Measurements from ENCODE around the gene CIAO3. TPM values are rescaled to one million over a fixed set of nuclear protein-coding genes. Genes with fewer than 3 reads are reported as not detected.
"Not testable (repeated sequence)": the region's sequence is repeated elsewhere in the genome, so short reads cannot be mapped to it uniquely, and the experiment has no call there.

CIAO3 gene
- total RNA-seq, 1 donor from 2014 or later = 46.0 TPM

GRCh38 chr16:778447-778846 lies 37.6 kb upstream of the CIAO3 start:
- no peak for DNase-seq (ENCODE audit: low spot score in 2 of 2, unreplicated experiment in 2 of 2)
- no peaks in the 10 kb centered on the region for H3K9me3 Mint-ChIP-seq
- TF ChIP-seq CTCF (IDR thresholded peaks at IDR 0.05; ENCODE audit: unreplicated experiment) = no peak
- H3K4me1 Mint-ChIP-seq = peaks cover 4% of the 10 kb centered on the region
- H3K4me3 Mint-ChIP-seq = no peak overlapping the region
- H3K36me3 Mint-ChIP-seq = no peaks in the 10 kb centered on the region
- no peak overlapping the region for H3K27ac Mint-ChIP-seq
- peaks cover 12% of the 10 kb centered on the region for H3K27me3 Mint-ChIP-seq (ENCODE audit: low read depth)

GRCh38 chr16:777826-778225 lies 37.0 kb upstream of the CIAO3 start:
- no peaks in the 10 kb centered on the region for H3K36me3 Mint-ChIP-seq
- H3K9me3 Mint-ChIP-seq = no peaks in the 10 kb centered on the region
- no peak overlapping the region for H3K27ac Mint-ChIP-seq
- H3K27me3 Mint-ChIP-seq (ENCODE audit: low read depth) = peaks cover 12% of the 10 kb centered on the region
- no peak overlapping the region for H3K4me3 Mint-ChIP-seq
- DNase-seq (ENCODE audit: low spot score in 2 of 2, unreplicated experiment in 2 of 2) = no peak
- H3K4me1 Mint-ChIP-seq = peaks cover 4% of the 10 kb centered on the region
- no peak for TF ChIP-seq CTCF (IDR thresholded peaks at IDR 0.05; ENCODE audit: unreplicated experiment)

GRCh38 chr16:776824-777223 lies 36.0 kb upstream of the CIAO3 start:
- H3K9me3 Mint-ChIP-seq = no peaks in the 10 kb centered on the region
- no peak for DNase-seq (ENCODE audit: low spot score in 2 of 2, unreplicated experiment in 2 of 2)
- no peak for TF ChIP-seq CTCF (IDR thresholded peaks at IDR 0.05; ENCODE audit: unreplicated experiment)
- no peaks in the 10 kb centered on the region for H3K36me3 Mint-ChIP-seq
- H3K4me1 Mint-ChIP-seq = peaks cover 4% of the 10 kb centered on the region
- peaks cover 12% of the 10 kb centered on the region for H3K27me3 Mint-ChIP-seq (ENCODE audit: low read depth)
- no peak overlapping the region for H3K27ac Mint-ChIP-seq
- H3K4me3 Mint-ChIP-seq = no peak overlapping the region

GRCh38 chr16:776298-776697 lies 35.5 kb upstream of the CIAO3 start:
- H3K4me3 Mint-ChIP-seq; DNase-seq (ENCODE audit: low spot score in 2 of 2, unreplicated experiment in 2 of 2); H3K4me1 Mint-ChIP-seq; H3K9me3 Mint-ChIP-seq; H3K27ac Mint-ChIP-seq; H3K36me3 Mint-ChIP-seq: not testable (repeated sequence)
- peaks cover 12% of the 10 kb centered on the region for H3K27me3 Mint-ChIP-seq (ENCODE audit: low read depth)

GRCh38 chr16:775236-775796 lies 34.5 kb upstream of the CIAO3 start:
- Mint-ChIP-seq H3K9me3 (no peaks in the 10 kb centered on the region), H3K36me3 (no peaks in the 10 kb centered on the region), H3K27ac (no peak overlapping the region), H3K27me3 (ENCODE audit: low read depth) (peaks cover 7% of the 10 kb centered on the region), H3K4me1 (peaks cover 4% of the 10 kb centered on the region), H3K4me3 (no peak overlapping the region)
- no peak for TF ChIP-seq CTCF (IDR thresholded peaks at IDR 0.05; ENCODE audit: unreplicated experiment)
- DNase-seq (ENCODE audit: low spot score in 2 of 2, unreplicated experiment in 2 of 2) = no peak

GRCh38 chr16:774086-775001 lies 33.5 kb upstream of the CIAO3 start:
- no peak for DNase-seq (ENCODE audit: low spot score in 2 of 2, unreplicated experiment in 2 of 2)
- TF ChIP-seq CTCF (IDR thresholded peaks at IDR 0.05; ENCODE audit: unreplicated experiment) = no peak
- Mint-ChIP-seq H3K4me3 (no peak overlapping the region), H3K9me3 (no peaks in the 10 kb centered on the region), H3K4me1 (peaks cover 4% of the 10 kb centered on the region), H3K36me3 (no peaks in the 10 kb centered on the region), H3K27me3 (ENCODE audit: low read depth) (peaks cover 6% of the 10 kb centered on the region), H3K27ac (no peak overlapping the region)

All from mesothelial cell of epicardium (in vitro differentiated cells).